Measurements from ENCODE around the gene P2RY6. TPM values are rescaled to one million over a fixed set of nuclear protein-coding genes. Genes with fewer than 3 reads are reported as not detected.
"Not testable (repeated sequence)": the region's sequence is repeated elsewhere in the genome, so short reads cannot be mapped to it uniquely, and the experiment has no call there.

The P2RY6 gene
- total RNA-seq, 1 experiment from 2014 or later: 0.15 TPM

DNA sequence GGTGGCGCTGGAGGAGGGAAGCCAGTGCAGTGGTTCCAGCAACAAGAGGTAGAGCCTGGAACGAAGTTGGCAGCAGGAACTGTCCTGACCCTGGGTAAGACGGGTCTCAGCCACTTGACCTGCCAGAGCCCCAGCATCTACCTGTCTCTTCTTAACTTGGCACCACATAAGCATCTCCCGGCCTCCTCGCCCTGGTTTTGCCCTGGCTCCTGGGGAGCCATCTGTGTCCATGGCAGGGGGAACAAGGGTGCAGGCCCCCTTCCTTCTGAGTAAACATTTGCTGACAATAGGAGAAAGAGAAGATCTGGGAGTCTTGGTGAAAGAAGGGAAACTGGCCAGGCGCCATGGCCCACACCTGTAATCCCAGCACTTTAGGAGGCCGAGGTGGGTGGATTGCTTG lies 41.2 kb upstream of the P2RY6 start:
- intact Hi-C loops (cut with micrococcal nuclease): no loop called here
- no peaks in the 10 kb centered on the region for H3K27me3 ChIP-seq (ENCODE audit: insufficient read depth, low read length)

DNA sequence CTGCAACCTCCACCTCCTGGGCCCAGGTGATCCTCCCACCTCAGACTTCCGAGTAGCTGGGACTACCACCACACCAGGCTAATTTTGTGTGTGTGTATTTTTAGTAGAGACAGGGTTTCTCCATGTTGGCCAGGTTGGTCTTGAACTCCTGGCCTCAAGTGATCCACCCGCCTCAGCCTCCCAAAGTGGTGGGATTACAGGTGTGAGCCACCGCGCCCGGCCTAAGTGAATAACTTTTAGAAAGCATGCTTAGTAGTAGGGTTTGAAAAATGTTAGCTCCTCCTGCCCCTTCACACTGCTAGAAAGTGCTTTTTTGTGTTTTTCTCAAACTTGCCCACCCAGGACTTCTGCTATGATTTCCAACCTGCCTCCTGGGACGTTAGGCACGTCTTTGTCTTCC lies 39.7 kb upstream of the P2RY6 start:
- H3K9me2 ChIP-seq (ENCODE audit: insufficient read depth); H3K27me3 ChIP-seq (ENCODE audit: insufficient read depth, low read length); H3K9me3 ChIP-seq (ENCODE audit: control insufficient read depth in 1 of 2, insufficient read depth in 1 of 2, low read depth in 1 of 2, low read length in 2 of 2); BruUV-seq (replicated peaks); CTCF ChIA-PET; H3K79me2 ChIP-seq (ENCODE audit: insufficient read depth, low read length); POLR2A ChIA-PET; H2AFZ ChIP-seq (ENCODE audit: low read depth, low read length, poor library complexity, severe bottlenecking); H3K9ac ChIP-seq (ENCODE audit: low read length); RAD21 ChIA-PET (ENCODE audit: low non-redundant PET in 1 of 2, low total read pairs in 2 of 2, uncharacterized antibody in 2 of 2, unreplicated experiment in 2 of 2); H4K20me1 ChIP-seq (ENCODE audit: insufficient read depth); H3K27ac ChIP-seq (ENCODE audit: low read depth, low read length); DNase-seq (ENCODE audit: low read depth, low spot score); ATAC-seq; H3K4me2 ChIP-seq (ENCODE audit: low read length); H3K36me3 ChIP-seq (ENCODE audit: control insufficient read depth in 1 of 2, insufficient read depth in 2 of 2, low read length in 2 of 2); H3K4me3 ChIP-seq (replicated peaks in 1 of 2; ENCODE audit: low read depth in 1 of 2, low read length in 2 of 2); intact Hi-C loops (cut with micrococcal nuclease): not testable (repeated sequence)
- peaks cover 16 to 22% of the 10 kb centered on the region in 2 experiments for H3K4me1 ChIP-seq (ENCODE audit: control insufficient read depth in 1 of 2, insufficient read depth in 2 of 2, low read length in 2 of 2)

More for the DNA sequence above, 41.2 kb upstream of the P2RY6 start:
- Histone ChIP-seq H3K36me3 (ENCODE audit: control insufficient read depth in 1 of 2, insufficient read depth in 2 of 2, low read length in 2 of 2) (no peaks in the 10 kb centered on the region), H3K9me3 (ENCODE audit: control insufficient read depth in 1 of 2, insufficient read depth in 1 of 2, low read depth in 1 of 2, low read length in 2 of 2) (no peaks in the 10 kb centered on the region), H3K4me2 (ENCODE audit: low read length) (no peak overlapping the region), H3K4me3 (replicated peaks in 1 of 2; ENCODE audit: low read depth in 1 of 2, low read length in 2 of 2) (no peak overlapping the region), H2AFZ (ENCODE audit: low read depth, low read length, poor library complexity, severe bottlenecking) (no peak overlapping the region), H3K4me1 (ENCODE audit: control insufficient read depth in 1 of 2, insufficient read depth in 2 of 2, low read length in 2 of 2) (peaks cover 20 to 26% of the 10 kb centered on the region in 2 experiments), H3K79me2 (ENCODE audit: insufficient read depth, low read length) (no peaks in the 10 kb centered on the region), H3K9me2 (ENCODE audit: insufficient read depth) (no peaks in the 10 kb centered on the region), H3K9ac (ENCODE audit: low read length) (no peak overlapping the region), H4K20me1 (ENCODE audit: insufficient read depth) (no peaks in the 10 kb centered on the region), H3K27ac (ENCODE audit: low read depth, low read length) (no peak overlapping the region)
- DNase-seq (ENCODE audit: low read depth, low spot score): no peak
- no TSS peak for BruUV-seq (replicated peaks)
- RAD21 ChIA-PET (ENCODE audit: low non-redundant PET in 1 of 2, low total read pairs in 2 of 2, uncharacterized antibody in 2 of 2, unreplicated experiment in 2 of 2): no interaction called here
- TF ChIP-seq CEBPB (IDR thresholded peaks at IDR 0.05; ENCODE audit: low read depth) (no peak), POLR2AphosphoS5 (IDR thresholded peaks at IDR 0.05; ENCODE audit: low read depth, low read length) (no peak), POLR2A (IDR thresholded peaks at IDR 0.05; ENCODE audit: borderline replicate concordance, extremely low read depth, insufficient read depth, insufficient read length) (no peak), EZH2 (IDR thresholded peaks at IDR 0.05) (no peak), SP1 (IDR thresholded peaks at IDR 0.05; ENCODE audit: low read depth) (no peak), RAD21 (IDR thresholded peaks at IDR 0.05; ENCODE audit: low read depth) (no peak), ATF3 (IDR thresholded peaks at IDR 0.05) (no peak), EGR1 (IDR thresholded peaks at IDR 0.05; ENCODE audit: low read depth) (no peak), ZNF274 (IDR thresholded peaks at IDR 0.05; ENCODE audit: low read depth, low read length) (no peak), ZBTB33 (IDR thresholded peaks at IDR 0.05; ENCODE audit: extremely low read depth, insufficient replicate concordance, low read length) (no peak), YY1 (IDR thresholded peaks at IDR 0.05; ENCODE audit: extremely low read depth, insufficient replicate concordance, low read depth, low read length) (no peak), CTCF (IDR thresholded peaks at IDR 0.05 in 2 of 3, conservative IDR thresholded peaks at IDR 0.05 in 1 of 3; ENCODE audit: borderline replicate concordance in 1 of 3, insufficient read depth in 1 of 3, low read depth in 2 of 3, low read length in 2 of 3) (no peak), FOSL1 (IDR thresholded peaks at IDR 0.05; ENCODE audit: low read depth) (no peak), CBX3 (IDR thresholded peaks at IDR 0.05; ENCODE audit: low read depth) (no peak)
- CTCF ChIA-PET: no interaction called here
- POLR2A ChIA-PET: no interaction called here
- no peak for ATAC-seq

All from HCT116 (cell line).